ENCODE results near the gene PTCHD1.

The PTCHD1 gene

GRCh38 chrX:23338334-23338733, 3.7 kb downstream of the PTCHD1 start:
- Histone ChIP-seq H3K27ac (no peak overlapping the region), H3K4me1 (peaks cover 0 to 16% (median 3%) of the 10 kb centered on the region in 4 donors), H3K4me3 (no peak overlapping the region), H3K36me3 (no peaks in the 10 kb centered on the region), H3K27me3 (no peaks in the 10 kb centered on the region), H3K9me3 (no peaks in the 10 kb centered on the region)
- TF ChIP-seq, protein P1, sequence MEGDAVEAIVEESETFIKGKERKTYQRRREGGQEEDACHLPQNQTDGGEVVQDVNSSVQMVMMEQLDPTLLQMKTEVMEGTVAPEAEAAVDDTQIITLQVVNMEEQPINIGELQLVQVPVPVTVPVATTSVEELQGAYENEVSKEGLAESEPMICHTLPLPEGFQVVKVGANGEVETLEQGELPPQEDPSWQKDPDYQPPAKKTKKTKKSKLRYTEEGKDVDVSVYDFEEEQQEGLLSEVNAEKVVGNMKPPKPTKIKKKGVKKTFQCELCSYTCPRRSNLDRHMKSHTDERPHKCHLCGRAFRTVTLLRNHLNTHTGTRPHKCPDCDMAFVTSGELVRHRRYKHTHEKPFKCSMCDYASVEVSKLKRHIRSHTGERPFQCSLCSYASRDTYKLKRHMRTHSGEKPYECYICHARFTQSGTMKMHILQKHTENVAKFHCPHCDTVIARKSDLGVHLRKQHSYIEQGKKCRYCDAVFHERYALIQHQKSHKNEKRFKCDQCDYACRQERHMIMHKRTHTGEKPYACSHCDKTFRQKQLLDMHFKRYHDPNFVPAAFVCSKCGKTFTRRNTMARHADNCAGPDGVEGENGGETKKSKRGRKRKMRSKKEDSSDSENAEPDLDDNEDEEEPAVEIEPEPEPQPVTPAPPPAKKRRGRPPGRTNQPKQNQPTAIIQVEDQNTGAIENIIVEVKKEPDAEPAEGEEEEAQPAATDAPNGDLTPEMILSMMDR (IDR thresholded peaks at IDR 0.05), result no peak
- no peak for DNase-seq
- intact Hi-C loops (cut with DNase I; ENCODE audit: low total_unique reads), result no loop called here

- intact Hi-C loops (cut with DNase I; ENCODE audit: low total_unique reads), result no loop called here
- no peaks in the 10 kb centered on the region for H3K27me3 ChIP-seq
- H3K36me3 ChIP-seq, result no peaks in the 10 kb centered on the region
- peaks cover 0 to 6% (median 0%) of the 10 kb centered on the region in 4 donors for H3K4me1 ChIP-seq
- H3K9me3 ChIP-seq, result no peaks in the 10 kb centered on the region
- no peak overlapping the region for H3K4me3 ChIP-seq
- no peak for DNase-seq
- TF ChIP-seq, protein P1 (IDR thresholded peaks at IDR 0.05), result no peak
- H3K27ac ChIP-seq, result no peak overlapping the region
Measured at GRCh38 chrX:23341452-23341851, 6.8 kb downstream of the PTCHD1 start.

GRCh38 chrX:23344238-23344903, 9.7 kb downstream of the PTCHD1 start:
- intact Hi-C loops (cut with DNase I; ENCODE audit: low total_unique reads), result no loop called here
- Histone ChIP-seq H3K36me3 (no peaks in the 10 kb centered on the region), H3K9me3 (no peaks in the 10 kb centered on the region), H3K4me3 (no peak overlapping the region), H3K27me3 (no peaks in the 10 kb centered on the region), H3K27ac (no peak overlapping the region), H3K4me1 (peaks cover 0 to 6% (median 0%) of the 10 kb centered on the region in 4 donors)
- no peak for DNase-seq
- TF ChIP-seq, protein P1 (IDR thresholded peaks at IDR 0.05), result no peak

GRCh38 chrX:23344904-23345271, 10.2 kb downstream of the PTCHD1 start:
- no peaks in the 10 kb centered on the region for H3K27me3 ChIP-seq
- intact Hi-C loops (cut with DNase I; ENCODE audit: low total_unique reads), result no loop called here
- H3K4me1 ChIP-seq, result peaks cover 0 to 6% (median 0%) of the 10 kb centered on the region in 4 donors
- no peaks in the 10 kb centered on the region for H3K36me3 ChIP-seq
- H3K4me3 ChIP-seq, result no peak overlapping the region
- no peaks in the 10 kb centered on the region for H3K9me3 ChIP-seq
- TF ChIP-seq, protein P1 (IDR thresholded peaks at IDR 0.05), result no peak
- DNase-seq, result no peak
- no peak overlapping the region for H3K27ac ChIP-seq

- H3K36me3 ChIP-seq, result no peaks in the 10 kb centered on the region
- intact Hi-C loops (cut with DNase I; ENCODE audit: low total_unique reads), result no loop called here
- no peaks in the 10 kb centered on the region for H3K9me3 ChIP-seq
- DNase-seq, result no peak
- H3K27ac ChIP-seq, result no peak overlapping the region
- no peaks in the 10 kb centered on the region for H3K4me1 ChIP-seq
- TF ChIP-seq, protein P1 (IDR thresholded peaks at IDR 0.05), result no peak
- H3K4me3 ChIP-seq, result no peak overlapping the region
- H3K27me3 ChIP-seq, result no peaks in the 10 kb centered on the region
Measured at GRCh38 chrX:23356189-23356588, 21.5 kb downstream of the PTCHD1 start.

Measured in tibial artery (tissue), 4 donors.